Suprapubic skin (tissue), 4 donors: ENCODE data around the gene PILRB. TPM values are rescaled to one million over a fixed set of nuclear protein-coding genes. Genes with fewer than 3 reads are reported as not detected.

Source experiments
- DNase-seq, 2 donors: peaks; one replicate each; pipeline ENCODE4 v3.0.0-alpha.2; 2019; ENCODE audit warnings: low spot score in 2 of 2
- H3K27ac ChIP-seq: fragments of 200-600 bp; sonication (generic); one replicate; pipeline ENCODE4 v1.5.1; 2019
- H3K27me3 ChIP-seq: fragments of 200-600 bp; sonication (generic); one replicate; pipeline ENCODE4 v1.5.1; 2019
- H3K36me3 ChIP-seq: fragments of 200-600 bp; sonication (generic); one replicate; pipeline ENCODE4 v1.5.1; 2019
- H3K4me1 ChIP-seq: fragments of 200-600 bp; sonication (generic); one replicate; pipeline ENCODE4 v1.5.1; 2019
- H3K4me3 ChIP-seq: fragments of 200-600 bp; sonication (generic); one replicate; pipeline ENCODE4 v1.5.1; 2019; ENCODE audit warnings: mild to moderate bottlenecking
- H3K9me3 ChIP-seq: fragments of 200-600 bp; sonication (generic); one replicate; pipeline ENCODE4 v1.5.1; 2019
- EP300 ChIP-seq: sonication (generic); formaldehyde crosslinking; IDR thresholded peaks from one replicate; pipeline ENCODE4 v1.6.1; 2017; ENCODE audit warnings: antibody characterized with exemption
- POLR2A ChIP-seq, 2 donors: fragments of 450-650 bp; IDR thresholded peaks; one replicate each; pipeline ENCODE4 v1.6.1; 2017; ENCODE audit warnings: antibody characterized with exemption in 2 of 2, mild to moderate bottlenecking in 2 of 2, moderate library complexity in 2 of 2
- POLR2AphosphoS5 ChIP-seq, 3 donors: sonication (generic); formaldehyde crosslinking; IDR thresholded peaks; one replicate each; pipeline ENCODE4 v1.6.1; 2017; ENCODE audit warnings: antibody characterized with exemption in 3 of 3
- WGBS: methylation state at CpG from one replicate; pipeline ENCODE4 v1.1.5; 2018; 5-methylcytosine and 5-hydroxymethylcytosine counted together
- total RNA-seq, 4 donors: library from RNA; depleted of rRNA; stranded (reverse); fragments of >200 nt; gene quantifications; one replicate each; pipeline ENCODE4 v1.1.0, GENCODE V29; 2016
- TF ChIP-seq, protein P1 (sequence below), 2 donors: fragments of 200-600 bp in 1 of 2; fragments of 450-650 bp in 1 of 2; sonication (generic) in 1 of 2; IDR thresholded peaks; one replicate each; pipeline ENCODE4 v1.5.1; 2016 to 2019; ENCODE audit warnings: antibody characterized with exemption in 2 of 2, mild to moderate bottlenecking in 1 of 2, moderate library complexity in 1 of 2

Gene PILRB
- total RNA-seq, 4 donors from 2014 or later: 40.8 to 125 (median 63.1) TPM

DNA sequence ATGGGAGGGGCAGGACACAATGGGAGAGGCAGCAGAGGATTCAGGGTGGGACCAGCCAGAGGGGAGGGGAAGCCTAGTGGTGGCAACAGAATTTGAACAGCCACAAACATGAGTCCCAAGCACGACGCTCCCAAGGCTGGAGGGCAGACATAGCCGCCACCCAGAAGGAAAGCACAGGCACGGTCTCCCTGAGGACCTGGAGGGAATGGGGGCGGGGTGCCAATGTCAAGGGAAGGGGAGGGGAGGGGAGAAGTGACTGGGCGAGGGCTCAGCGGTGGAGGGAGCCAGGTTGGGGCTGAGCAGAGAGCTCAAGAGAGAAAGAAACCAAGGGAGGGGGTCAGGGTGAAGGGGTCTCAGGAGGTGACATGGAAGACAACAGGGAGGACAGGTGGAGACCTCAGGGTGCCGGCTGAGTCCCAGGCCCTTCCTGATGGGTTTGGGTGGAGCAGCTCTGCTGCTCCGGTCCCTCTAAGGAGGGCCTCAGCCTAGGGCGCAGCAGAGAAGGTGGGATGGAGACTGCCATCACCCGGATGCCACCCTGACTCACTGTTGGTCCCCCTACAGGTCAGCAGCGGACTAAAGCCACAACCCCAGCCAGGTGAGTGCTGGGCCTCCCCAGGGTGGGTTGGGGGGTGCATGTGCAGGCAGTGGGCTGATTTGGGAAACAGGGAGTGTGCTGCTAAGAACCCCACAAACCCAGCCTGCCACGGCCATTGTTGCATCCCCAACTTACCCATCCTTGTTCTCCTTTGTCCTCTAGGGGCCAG, 39.6 kb downstream of the PILRB start:
- no peaks in the 10 kb centered on the region for H3K36me3 ChIP-seq
- no peaks in the 10 kb centered on the region for H3K9me3 ChIP-seq
- no peak overlapping the region for H3K4me3 ChIP-seq
- no peak overlapping the region for H3K27ac ChIP-seq
- 57% methylated on average over 13 of the region's 13 CpGs for WGBS
- TF ChIP-seq POLR2AphosphoS5 (IDR thresholded peaks at IDR 0.05): no peak
- no peak for TF ChIP-seq POLR2A (IDR thresholded peaks at IDR 0.05)
- TF ChIP-seq EP300: no peak
- TF ChIP-seq, protein P1, sequence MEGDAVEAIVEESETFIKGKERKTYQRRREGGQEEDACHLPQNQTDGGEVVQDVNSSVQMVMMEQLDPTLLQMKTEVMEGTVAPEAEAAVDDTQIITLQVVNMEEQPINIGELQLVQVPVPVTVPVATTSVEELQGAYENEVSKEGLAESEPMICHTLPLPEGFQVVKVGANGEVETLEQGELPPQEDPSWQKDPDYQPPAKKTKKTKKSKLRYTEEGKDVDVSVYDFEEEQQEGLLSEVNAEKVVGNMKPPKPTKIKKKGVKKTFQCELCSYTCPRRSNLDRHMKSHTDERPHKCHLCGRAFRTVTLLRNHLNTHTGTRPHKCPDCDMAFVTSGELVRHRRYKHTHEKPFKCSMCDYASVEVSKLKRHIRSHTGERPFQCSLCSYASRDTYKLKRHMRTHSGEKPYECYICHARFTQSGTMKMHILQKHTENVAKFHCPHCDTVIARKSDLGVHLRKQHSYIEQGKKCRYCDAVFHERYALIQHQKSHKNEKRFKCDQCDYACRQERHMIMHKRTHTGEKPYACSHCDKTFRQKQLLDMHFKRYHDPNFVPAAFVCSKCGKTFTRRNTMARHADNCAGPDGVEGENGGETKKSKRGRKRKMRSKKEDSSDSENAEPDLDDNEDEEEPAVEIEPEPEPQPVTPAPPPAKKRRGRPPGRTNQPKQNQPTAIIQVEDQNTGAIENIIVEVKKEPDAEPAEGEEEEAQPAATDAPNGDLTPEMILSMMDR (IDR thresholded peaks at IDR 0.05): no peak
- no peak for DNase-seq
- peaks cover 5% of the 10 kb centered on the region for H3K4me1 ChIP-seq
- H3K27me3 ChIP-seq: no peaks in the 10 kb centered on the region

DNA sequence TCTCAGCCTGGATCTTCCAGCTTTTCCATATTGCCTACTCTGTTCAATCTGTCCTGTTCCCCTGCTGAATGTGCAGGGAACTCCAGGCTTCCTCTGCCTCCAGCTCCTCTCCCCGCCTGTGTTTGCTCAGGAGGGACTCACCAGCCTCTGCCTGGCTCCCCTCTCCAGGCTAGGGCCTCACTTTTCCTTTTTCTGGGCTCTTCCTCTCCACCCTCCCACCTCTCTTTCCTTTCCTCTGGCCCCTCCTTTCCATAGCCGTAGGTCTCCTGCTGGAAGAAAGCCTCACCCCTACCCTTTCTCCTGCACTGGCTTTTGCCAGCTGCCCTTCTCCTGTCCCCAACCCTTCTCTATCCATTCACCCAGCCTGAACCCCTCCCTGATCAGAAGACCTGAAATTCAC, 40.3 kb downstream of the PILRB start:
- H3K4me3 ChIP-seq: no peak overlapping the region
- H3K27ac ChIP-seq: no peak overlapping the region
- H3K9me3 ChIP-seq: no peaks in the 10 kb centered on the region
- DNase-seq: no peak
- TF ChIP-seq, protein P1 (IDR thresholded peaks at IDR 0.05): no peak
- TF ChIP-seq EP300: no peak
- TF ChIP-seq POLR2AphosphoS5 (IDR thresholded peaks at IDR 0.05): no peak
- TF ChIP-seq POLR2A (IDR thresholded peaks at IDR 0.05): no peak
- no peaks in the 10 kb centered on the region for H3K27me3 ChIP-seq
- H3K4me1 ChIP-seq: peaks cover 5% of the 10 kb centered on the region
- 59% methylated on average over 2 of the region's 2 CpGs for WGBS
- no peaks in the 10 kb centered on the region for H3K36me3 ChIP-seq

DNA sequence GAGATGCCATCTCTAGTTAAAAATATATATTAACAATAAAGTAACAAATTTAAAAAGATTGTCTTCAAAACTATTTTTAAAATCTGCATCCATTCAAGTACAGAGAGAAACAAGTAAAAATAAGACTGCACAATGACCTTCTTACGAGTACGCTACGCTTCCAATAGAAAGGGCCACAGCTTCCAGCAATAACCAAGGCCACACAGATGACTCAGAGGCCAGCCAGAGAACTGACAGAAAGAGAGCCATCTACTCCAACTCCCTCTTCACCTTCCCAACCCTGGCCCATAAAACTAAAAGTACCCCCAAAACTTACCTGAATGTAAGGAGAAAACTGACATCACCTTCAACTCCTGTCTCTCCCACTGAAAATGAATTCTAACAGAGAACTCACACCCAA, 42.1 kb downstream of the PILRB start:
- DNase-seq: no peak
- no peak for TF ChIP-seq POLR2AphosphoS5 (IDR thresholded peaks at IDR 0.05)
- TF ChIP-seq POLR2A (IDR thresholded peaks at IDR 0.05): no peak
- TF ChIP-seq EP300: no peak
- TF ChIP-seq, protein P1 (IDR thresholded peaks at IDR 0.05): no peak
- Histone ChIP-seq H3K4me3 (no peak overlapping the region), H3K4me1 (peaks cover 5% of the 10 kb centered on the region), H3K27me3 (no peaks in the 10 kb centered on the region), H3K9me3 (no peaks in the 10 kb centered on the region), H3K36me3 (peaks cover 2% of the 10 kb centered on the region), H3K27ac (no peak overlapping the region)
- 98% methylated on average over 3 of the region's 3 CpGs for WGBS

DNA sequence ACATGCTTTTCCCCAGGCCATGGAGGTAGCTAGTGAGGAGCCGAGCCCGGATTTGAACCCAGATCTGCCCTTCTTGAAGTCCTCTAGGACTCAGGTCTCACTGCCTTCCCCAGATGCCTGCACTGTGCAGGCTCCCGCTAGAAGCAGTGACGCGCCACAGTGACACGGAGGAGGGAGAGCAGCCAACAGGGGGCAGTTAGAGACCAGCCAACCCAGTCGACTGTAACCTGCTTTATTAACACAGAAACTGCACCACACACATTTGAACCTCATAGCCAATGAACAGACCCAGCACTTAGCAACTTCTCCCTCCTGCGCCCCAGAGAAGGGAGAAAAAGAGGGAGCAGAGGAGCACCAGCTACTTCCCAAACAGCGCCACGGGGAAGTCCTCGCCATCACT, 42.7 kb downstream of the PILRB start:
- no peak for TF ChIP-seq POLR2AphosphoS5 (IDR thresholded peaks at IDR 0.05)
- no peak for TF ChIP-seq POLR2A (IDR thresholded peaks at IDR 0.05)
- TF ChIP-seq EP300: no peak
- Histone ChIP-seq H3K9me3 (no peaks in the 10 kb centered on the region), H3K4me3 (no peak overlapping the region), H3K4me1 (peaks cover 5% of the 10 kb centered on the region), H3K36me3 (peaks cover 2% of the 10 kb centered on the region), H3K27ac (no peak overlapping the region), H3K27me3 (no peaks in the 10 kb centered on the region)
- 88% methylated on average over 11 of the region's 11 CpGs for WGBS
- DNase-seq: no peak

DNA sequence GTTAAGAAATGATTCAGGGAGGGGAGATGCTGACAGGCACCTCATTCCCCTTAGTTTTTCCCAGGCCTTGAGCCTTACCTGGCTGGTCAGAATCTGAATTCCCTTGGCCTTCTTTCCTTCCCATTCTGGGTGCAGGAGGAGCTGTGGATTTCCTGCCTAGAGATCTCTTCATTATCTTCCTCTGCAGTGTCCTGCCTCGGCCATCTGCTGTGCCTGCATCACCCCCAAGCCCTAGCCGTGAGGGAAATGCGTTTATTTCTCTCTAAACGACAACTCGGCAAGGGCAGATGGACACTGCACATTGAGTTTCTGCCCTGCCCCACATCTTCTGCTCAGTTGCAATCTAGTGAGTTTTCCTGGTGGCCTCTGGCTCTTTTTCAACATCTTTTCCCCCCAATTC, 43.9 kb downstream of the PILRB start:
- Histone ChIP-seq H3K9me3 (no peaks in the 10 kb centered on the region), H3K27ac (no peak overlapping the region), H3K27me3 (no peaks in the 10 kb centered on the region), H3K4me1 (peaks cover 5% of the 10 kb centered on the region), H3K4me3 (no peak overlapping the region), H3K36me3 (peaks cover 2% of the 10 kb centered on the region)
- TF ChIP-seq EP300 (no peak), POLR2AphosphoS5 (IDR thresholded peaks at IDR 0.05) (no peak), POLR2A (IDR thresholded peaks at IDR 0.05) (no peak)
- TF ChIP-seq, protein P1 (IDR thresholded peaks at IDR 0.05): no peak
- WGBS: 80% methylated on average over 5 of the region's 5 CpGs
- no peak for DNase-seq
